Measurements from ENCODE around the gene SYTL5.

- TF ChIP-seq CTCF (IDR thresholded peaks at IDR 0.05 in 8 of 11, conservative IDR thresholded peaks at IDR 0.05 in 3 of 11): no peak
- TF ChIP-seq POLR2AphosphoS5 (IDR thresholded peaks at IDR 0.05): no peak
Observed at GRCh38 chrX:38165023-38165422, 158.7 kb downstream of the SYTL5 start.
